Measurements from ENCODE around the gene ZBTB16. TPM values are rescaled to one million over a fixed set of nuclear protein-coding genes. Genes with fewer than 3 reads are reported as not detected.
A peak's percentile ranks its signal among the peaks of the same experiment; 100 is the strongest.

The ZBTB16 gene
- total and polyA plus RNA-seq, 4 donors, result 32.9 to 283 (median 74.5) TPM

DNA sequence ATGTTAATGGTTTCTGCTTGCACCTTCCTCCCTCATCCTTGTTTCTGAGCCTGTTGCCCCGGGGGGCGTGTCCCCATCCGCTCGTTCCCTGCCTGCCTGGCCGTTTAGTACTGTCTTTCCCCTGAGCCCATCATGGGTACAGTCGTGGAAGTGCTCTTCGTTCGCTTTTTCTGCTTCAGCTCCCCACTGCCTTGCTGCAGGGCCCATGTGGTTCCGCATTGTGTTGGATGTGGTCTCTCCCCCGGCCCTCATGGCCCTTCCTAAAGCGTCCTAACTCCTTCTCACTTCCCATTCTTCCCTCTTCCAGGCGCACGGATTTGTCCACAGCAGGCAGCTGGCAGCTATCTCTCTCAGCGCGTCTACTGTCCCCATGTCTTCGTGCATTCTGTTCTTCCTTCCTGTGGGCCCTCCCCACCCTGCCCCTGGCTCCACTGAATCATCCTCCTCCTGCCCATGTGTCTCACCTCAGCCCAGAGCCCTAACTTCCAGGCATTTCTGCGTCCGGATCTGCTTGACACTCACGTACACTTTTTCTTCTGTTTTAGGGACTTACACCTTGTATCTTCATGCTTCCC, 98.1 kb downstream of the ZBTB16 start:
- Histone ChIP-seq H3K4me3 (ENCODE audit: low read length in 2 of 2) (no peak overlapping the region), H3K4me1 (ENCODE audit: control insufficient read depth in 1 of 2, insufficient read depth in 2 of 2, low read length in 2 of 2) (peaks cover 12 to 24% of the 10 kb centered on the region in 2 donors), H3K27me3 (ENCODE audit: control insufficient read depth in 1 of 2, insufficient read depth in 2 of 2, low read length in 1 of 2) (no peaks in the 10 kb centered on the region), H3K36me3 (ENCODE audit: control insufficient read depth in 1 of 2, insufficient read depth in 2 of 2, low read length in 1 of 2) (peaks cover 0 to 7% of the 10 kb centered on the region in 2 donors), H3K9me3 (ENCODE audit: control insufficient read depth, low read length) (no peaks in the 10 kb centered on the region), H3K27ac (ENCODE audit: low read depth in 1 of 2, low read length in 2 of 2) (peak overlapping the region; percentile 17 to 60)
- 84 to 87% methylated on average over 19 of the region's 19 CpGs for WGBS, 2 donors
- ATAC-seq (ENCODE audit: low FRiP score), result no peak
- DNase-seq, result no peak
- intact Hi-C loops (cut with DNase I), result no loop called here

DNA sequence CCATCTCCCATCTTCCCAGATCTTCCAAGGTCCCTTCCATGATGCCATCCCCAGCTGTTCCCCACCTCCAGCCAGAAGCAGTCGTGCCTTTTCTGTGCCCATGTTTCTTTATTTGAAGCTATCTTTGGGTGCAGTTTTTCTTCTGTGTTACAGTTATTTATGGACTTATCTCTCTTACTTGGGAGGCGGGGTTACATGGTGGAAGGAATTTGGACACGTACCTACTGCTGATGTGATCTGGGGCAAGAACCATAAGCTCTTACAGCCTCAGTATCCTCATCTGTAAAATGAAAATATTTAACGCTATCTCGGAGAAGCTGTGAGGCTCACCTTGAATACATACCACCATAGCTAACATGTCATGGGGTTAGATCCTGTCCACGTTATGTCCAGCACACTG, 98.9 kb downstream of the ZBTB16 start:
- Histone ChIP-seq H3K4me3 (ENCODE audit: low read length in 2 of 2) (no peak overlapping the region), H3K9me3 (ENCODE audit: control insufficient read depth, low read length) (no peaks in the 10 kb centered on the region), H3K36me3 (ENCODE audit: control insufficient read depth in 1 of 2, insufficient read depth in 2 of 2, low read length in 1 of 2) (peaks cover 0 to 7% of the 10 kb centered on the region in 2 donors), H3K27me3 (ENCODE audit: control insufficient read depth in 1 of 2, insufficient read depth in 2 of 2, low read length in 1 of 2) (no peaks in the 10 kb centered on the region), H3K4me1 (ENCODE audit: control insufficient read depth in 1 of 2, insufficient read depth in 2 of 2, low read length in 2 of 2) (peaks cover 12 to 20% of the 10 kb centered on the region in 2 donors), H3K27ac (ENCODE audit: low read depth in 1 of 2, low read length in 2 of 2) (peak overlapping the region; percentile 60 to 71)
- DNase-seq (no peak), ATAC-seq (ENCODE audit: low FRiP score) (no peak)
- intact Hi-C loops (cut with DNase I), result no loop called here
- WGBS, 2 donors, result 33% methylated on average over 6 of the region's 6 CpGs

DNA sequence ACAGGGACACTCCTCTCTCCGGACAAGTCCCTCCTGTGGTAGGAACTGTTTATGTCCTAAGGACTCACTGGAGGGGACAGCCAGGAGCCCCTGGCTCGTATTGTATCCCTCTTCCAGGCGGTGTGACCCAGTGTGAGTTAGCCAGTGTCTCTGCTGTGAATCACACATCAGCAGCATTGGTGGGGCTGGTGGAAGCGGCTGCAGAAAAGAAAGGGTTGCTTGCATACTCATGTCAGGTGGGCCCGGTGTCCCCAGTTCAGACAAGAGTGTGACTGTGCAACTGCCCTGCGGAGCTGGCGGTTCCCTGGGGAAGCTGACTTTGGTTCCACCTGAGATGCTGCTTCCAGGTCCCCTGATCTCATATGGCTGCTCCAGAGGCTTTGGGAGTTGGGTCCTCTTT, 99.4 kb downstream of the ZBTB16 start:
- intact Hi-C loops (cut with DNase I), result no loop called here
- peaks cover 12 to 23% of the 10 kb centered on the region in 2 donors for H3K4me1 ChIP-seq (ENCODE audit: control insufficient read depth in 1 of 2, insufficient read depth in 2 of 2, low read length in 2 of 2)
- H3K4me3 ChIP-seq (ENCODE audit: low read length in 2 of 2), result no peak overlapping the region
- ATAC-seq (ENCODE audit: low FRiP score) (no peak), DNase-seq (no peak)
- 76% methylated on average over 7 of the region's 7 CpGs for WGBS, 2 donors
- H3K9me3 ChIP-seq (ENCODE audit: control insufficient read depth, low read length), result no peaks in the 10 kb centered on the region
- H3K27ac ChIP-seq (ENCODE audit: low read depth in 1 of 2, low read length in 2 of 2), result peak overlapping the region; percentile 60 to 71
- no peaks in the 10 kb centered on the region for H3K27me3 ChIP-seq (ENCODE audit: control insufficient read depth in 1 of 2, insufficient read depth in 2 of 2, low read length in 1 of 2)
- peaks cover 0 to 7% of the 10 kb centered on the region in 2 donors for H3K36me3 ChIP-seq (ENCODE audit: control insufficient read depth in 1 of 2, insufficient read depth in 2 of 2, low read length in 1 of 2)

DNA sequence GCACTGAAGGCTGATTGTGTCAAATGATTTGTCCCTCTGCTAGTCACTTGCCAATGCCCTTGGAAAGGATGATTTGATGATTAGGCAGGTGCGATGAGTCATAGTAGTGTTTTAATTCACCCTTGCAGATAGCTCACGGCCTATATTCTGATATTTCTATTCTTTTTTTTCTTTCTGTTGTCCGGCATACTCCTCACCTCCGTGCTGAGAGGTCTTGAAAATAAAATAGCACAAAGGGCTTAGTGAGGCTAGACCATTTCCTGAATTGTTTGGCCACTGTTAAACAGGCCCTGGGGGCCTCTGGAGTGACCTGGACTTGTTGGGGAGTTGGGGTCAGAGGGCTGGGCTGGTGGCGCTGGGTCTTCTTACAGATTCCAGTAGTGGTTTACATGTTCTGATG, 99.8 kb downstream of the ZBTB16 start:
- Histone ChIP-seq H3K9me3 (ENCODE audit: control insufficient read depth, low read length) (no peaks in the 10 kb centered on the region), H3K27me3 (ENCODE audit: control insufficient read depth in 1 of 2, insufficient read depth in 2 of 2, low read length in 1 of 2) (no peaks in the 10 kb centered on the region), H3K4me3 (ENCODE audit: low read length in 2 of 2) (no peak overlapping the region), H3K27ac (ENCODE audit: low read depth in 1 of 2, low read length in 2 of 2) (peak overlapping the region; percentile 60 to 71), H3K36me3 (ENCODE audit: control insufficient read depth in 1 of 2, insufficient read depth in 2 of 2, low read length in 1 of 2) (peaks cover 0 to 7% of the 10 kb centered on the region in 2 donors), H3K4me1 (ENCODE audit: control insufficient read depth in 1 of 2, insufficient read depth in 2 of 2, low read length in 2 of 2) (peaks cover 12 to 23% of the 10 kb centered on the region in 2 donors)
- ATAC-seq (ENCODE audit: low FRiP score) (no peak), DNase-seq (no peak)
- intact Hi-C loops (cut with DNase I), result no loop called here
- 32 to 33% methylated on average over 5 of the region's 5 CpGs for WGBS, 2 donors

DNA sequence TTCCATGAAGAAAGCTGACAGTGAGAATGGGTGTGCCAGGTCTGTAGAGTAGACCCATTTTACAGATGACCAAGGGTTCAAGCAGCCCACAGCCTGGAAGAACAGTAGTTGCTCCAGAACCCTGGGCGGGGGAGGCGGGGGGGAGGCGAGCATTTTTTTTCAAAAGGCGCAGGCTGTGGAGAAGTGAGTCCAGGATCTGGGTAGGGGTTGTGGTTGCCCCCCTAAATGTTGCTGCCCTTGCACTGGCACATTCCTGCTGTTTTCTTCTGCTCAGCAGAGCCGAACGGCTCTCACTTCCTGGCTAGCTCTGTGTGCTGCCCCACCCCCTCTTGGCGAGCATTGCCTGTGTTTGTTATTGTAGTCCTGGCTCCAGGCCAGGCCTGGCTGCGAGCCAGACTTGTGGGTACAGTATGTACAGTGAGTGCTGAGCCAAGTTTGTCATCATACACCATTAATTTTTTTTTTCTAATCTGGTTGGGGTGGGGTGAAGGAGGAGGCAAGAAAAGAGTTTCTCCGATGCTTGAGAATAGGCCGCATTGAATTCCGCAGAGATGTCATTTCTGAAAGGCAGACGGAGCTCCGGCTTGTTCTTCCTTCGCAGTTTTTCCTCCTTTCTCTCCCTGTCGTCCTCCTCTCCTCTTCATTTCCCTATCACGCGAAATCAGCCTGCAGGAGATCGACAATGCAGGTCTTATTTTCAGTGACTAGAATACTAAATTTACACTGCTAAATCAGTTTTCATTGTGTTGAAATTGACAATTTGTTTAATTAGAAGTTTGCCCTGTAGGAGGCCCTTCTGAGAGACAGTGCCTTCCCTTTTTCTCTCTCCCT, 100.5 kb downstream of the ZBTB16 start:
- ATAC-seq (ENCODE audit: low FRiP score) (peak; percentile 76), DNase-seq (peak; percentile 99)
- Histone ChIP-seq H3K27ac (ENCODE audit: low read depth in 1 of 2, low read length in 2 of 2) (peak overlapping the region; percentile 94), H3K27me3 (ENCODE audit: control insufficient read depth in 1 of 2, insufficient read depth in 2 of 2, low read length in 1 of 2) (no peaks in the 10 kb centered on the region), H3K4me1 (ENCODE audit: control insufficient read depth in 1 of 2, insufficient read depth in 2 of 2, low read length in 2 of 2) (peaks cover 16 to 21% of the 10 kb centered on the region in 2 donors), H3K9me3 (ENCODE audit: control insufficient read depth, low read length) (no peaks in the 10 kb centered on the region), H3K36me3 (ENCODE audit: control insufficient read depth in 1 of 2, insufficient read depth in 2 of 2, low read length in 1 of 2) (peaks cover 0 to 7% of the 10 kb centered on the region in 2 donors), H3K4me3 (ENCODE audit: low read length in 2 of 2) (no peak overlapping the region)
- intact Hi-C loops (cut with DNase I), result loop anchor here (5.0 kb wide), 1 partner anchor 78 kb away; no protein-coding TSS in a partner anchor
- 1 to 2% methylated on average over 18 of the region's 18 CpGs for WGBS, 2 donors

DNA sequence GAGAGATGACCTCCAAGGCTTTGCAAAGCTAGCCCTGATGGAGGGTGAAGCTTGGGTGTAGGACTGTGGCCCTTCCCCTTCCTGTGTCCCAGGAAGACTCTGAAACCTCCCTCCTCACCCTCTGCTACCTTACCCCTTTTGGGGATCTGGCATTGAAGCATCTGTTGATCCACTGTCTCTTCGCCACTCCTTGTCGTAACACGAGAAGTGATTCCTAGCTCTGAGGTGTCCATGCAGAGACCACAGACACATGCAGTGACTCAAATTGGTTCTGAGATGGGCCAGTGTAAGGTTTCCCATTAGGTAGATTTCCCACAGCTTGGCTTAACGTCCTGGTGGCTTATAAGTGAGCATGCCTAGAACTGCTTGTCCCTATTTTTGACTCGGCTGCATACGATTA, 101.4 kb downstream of the ZBTB16 start:
- DNase-seq (no peak), ATAC-seq (ENCODE audit: low FRiP score) (no peak)
- peak overlapping the region; percentile 94 to 100 for H3K27ac ChIP-seq (ENCODE audit: low read depth in 1 of 2, low read length in 2 of 2)
- no peak overlapping the region for H3K4me3 ChIP-seq (ENCODE audit: low read length in 2 of 2)
- intact Hi-C loops (cut with DNase I), result loop anchor here (5.0 kb wide), 1 partner anchor 79 kb away; no protein-coding TSS in a partner anchor
- H3K36me3 ChIP-seq (ENCODE audit: control insufficient read depth in 1 of 2, insufficient read depth in 2 of 2, low read length in 1 of 2), result peaks cover 0 to 7% of the 10 kb centered on the region in 2 donors
- no peaks in the 10 kb centered on the region for H3K27me3 ChIP-seq (ENCODE audit: control insufficient read depth in 1 of 2, insufficient read depth in 2 of 2, low read length in 1 of 2)
- H3K9me3 ChIP-seq (ENCODE audit: control insufficient read depth, low read length), result no peaks in the 10 kb centered on the region
- 50 to 52% methylated on average over 6 of the region's 6 CpGs for WGBS, 2 donors
- peaks cover 21 to 23% of the 10 kb centered on the region in 2 donors for H3K4me1 ChIP-seq (ENCODE audit: control insufficient read depth in 1 of 2, insufficient read depth in 2 of 2, low read length in 2 of 2)

DNA sequence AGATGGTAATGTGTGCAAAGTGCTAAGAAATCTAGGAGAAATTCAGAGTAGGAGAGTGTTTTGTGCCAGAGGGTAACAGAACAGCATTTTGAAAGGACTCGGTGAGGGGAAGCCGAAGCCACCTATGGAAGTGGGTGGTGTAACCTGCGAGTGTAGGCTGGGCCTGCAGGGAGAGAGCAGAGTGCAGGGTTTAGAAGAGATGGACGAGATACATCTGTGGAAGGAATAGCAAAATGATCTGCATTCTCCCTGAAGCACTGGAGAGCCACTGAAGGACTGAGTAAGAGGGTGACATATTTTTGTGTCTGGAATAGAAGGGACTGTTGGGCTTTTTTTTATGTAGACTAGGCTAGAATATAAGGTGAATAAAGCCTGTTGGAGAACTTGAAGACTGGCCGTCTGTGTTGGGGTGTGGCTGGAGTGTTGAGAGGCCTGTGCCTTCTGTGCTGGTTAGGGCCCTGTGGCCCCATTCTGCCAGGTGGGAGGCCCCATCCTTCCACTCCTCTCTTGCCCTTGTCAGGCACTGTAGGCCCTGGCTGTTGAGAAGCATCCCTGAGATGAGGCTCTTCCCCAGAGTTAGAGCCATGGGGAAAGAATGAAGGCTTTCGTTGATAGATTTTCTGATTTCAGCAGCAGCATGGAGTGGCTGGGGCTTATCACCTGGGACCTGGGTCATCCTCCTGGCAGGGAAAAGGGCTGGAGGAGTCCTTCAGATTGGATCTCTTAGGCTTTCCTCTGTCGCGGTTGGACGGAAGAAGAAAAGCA, 102.2 kb downstream of the ZBTB16 start:
- DNase-seq (no peak), ATAC-seq (ENCODE audit: low FRiP score) (no peak)
- intact Hi-C loops (cut with DNase I), result loop anchor here (5.0 kb wide), 1 partner anchor 79 kb away; no protein-coding TSS in a partner anchor
- 63 to 67% methylated on average over 9 of the region's 9 CpGs for WGBS, 2 donors
- H3K9me3 ChIP-seq (ENCODE audit: control insufficient read depth, low read length), result no peaks in the 10 kb centered on the region
- no peaks in the 10 kb centered on the region for H3K27me3 ChIP-seq (ENCODE audit: control insufficient read depth in 1 of 2, insufficient read depth in 2 of 2, low read length in 1 of 2)
- H3K36me3 ChIP-seq (ENCODE audit: control insufficient read depth in 1 of 2, insufficient read depth in 2 of 2, low read length in 1 of 2), result peaks cover 0 to 4% of the 10 kb centered on the region in 2 donors
- no peak overlapping the region for H3K4me3 ChIP-seq (ENCODE audit: low read length in 2 of 2)
- H3K4me1 ChIP-seq (ENCODE audit: control insufficient read depth in 1 of 2, insufficient read depth in 2 of 2, low read length in 2 of 2), result peaks cover 23 to 26% of the 10 kb centered on the region in 2 donors
- peak overlapping the region; percentile 94 to 100 for H3K27ac ChIP-seq (ENCODE audit: low read depth in 1 of 2, low read length in 2 of 2)

DNA sequence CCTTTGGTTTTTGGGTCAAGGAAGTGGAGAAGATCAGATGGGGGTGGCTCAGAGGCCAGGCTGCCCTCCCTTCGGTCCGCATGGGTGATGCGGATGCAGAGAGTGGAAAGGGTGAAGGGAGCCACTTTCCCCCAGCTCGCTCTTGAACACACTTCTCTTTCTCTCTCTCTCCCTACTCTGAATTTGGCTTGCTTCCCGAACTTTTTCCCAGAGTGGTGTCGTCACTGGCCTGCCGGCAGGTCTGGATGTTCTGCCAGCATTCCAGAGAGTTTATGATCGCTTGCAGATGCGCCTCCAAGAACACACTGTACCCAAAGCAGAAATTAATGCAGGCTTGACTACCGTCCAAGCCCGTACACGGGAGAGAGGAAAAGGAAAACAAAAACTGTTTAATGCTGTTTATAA, 103.2 kb downstream of the ZBTB16 start:
- H3K4me1 ChIP-seq (ENCODE audit: control insufficient read depth in 1 of 2, insufficient read depth in 2 of 2, low read length in 2 of 2), result peaks cover 24 to 26% of the 10 kb centered on the region in 2 donors
- no peaks in the 10 kb centered on the region for H3K36me3 ChIP-seq (ENCODE audit: control insufficient read depth in 1 of 2, insufficient read depth in 2 of 2, low read length in 1 of 2)
- intact Hi-C loops (cut with DNase I), result loop anchor here (5.0 kb wide), 1 partner anchor 80 kb away; no protein-coding TSS in a partner anchor
- ATAC-seq (ENCODE audit: low FRiP score) (peak; percentile 79), DNase-seq (peak; percentile 87 to 92)
- WGBS, 2 donors, result 1 to 3% methylated on average over 12 of the region's 12 CpGs
- peak overlapping the region; percentile 94 to 100 for H3K27ac ChIP-seq (ENCODE audit: low read depth in 1 of 2, low read length in 2 of 2)
- no peaks in the 10 kb centered on the region for H3K27me3 ChIP-seq (ENCODE audit: control insufficient read depth in 1 of 2, insufficient read depth in 2 of 2, low read length in 1 of 2)
- no peaks in the 10 kb centered on the region for H3K9me3 ChIP-seq (ENCODE audit: control insufficient read depth, low read length)
- H3K4me3 ChIP-seq (ENCODE audit: low read length in 2 of 2), result no peak overlapping the region

Data from aorta (tissue), 5 donors.